Uterus (tissue), 4 donors: ENCODE data around the gene PLCXD3. TPM values are rescaled to one million over a fixed set of nuclear protein-coding genes. Genes with fewer than 3 reads are reported as not detected.

Experiments used
- DNase-seq, 2 donors: peaks; one replicate each; pipeline ENCODE4 v3.0.0-alpha.2; 2019 to 2020
- H3K27ac ChIP-seq, 2 donors: fragments of 200-600 bp; sonication (generic); 1 replicate in 1 of 2; 2 replicates in 1 of 2; pipeline ENCODE4 v1.5.1; 2016 to 2018
- H3K27me3 ChIP-seq, 2 donors: fragments of 200-600 bp; sonication (generic); one replicate each; pipeline ENCODE4 v1.5.1; 2018 to 2019; ENCODE audit warnings: control low read depth in 1 of 2
- H3K36me3 ChIP-seq, 2 donors: fragments of 200-600 bp; sonication (generic); one replicate each; pipeline ENCODE4 v1.5.1; 2019; ENCODE audit warnings: control low read depth in 1 of 2
- H3K4me1 ChIP-seq, 2 donors: fragments of 200-600 bp; sonication (generic); one replicate each; pipeline ENCODE4 v1.5.1; 2018 to 2019; ENCODE audit warnings: control low read depth in 1 of 2
- H3K4me3 ChIP-seq, 2 donors: fragments of 200-600 bp; sonication (generic); 1 replicate in 1 of 2; 2 replicates in 1 of 2; pipeline ENCODE4 v1.5.1; 2018 to 2019; ENCODE audit warnings: mild to moderate bottlenecking in 1 of 2
- H3K9me3 ChIP-seq, 2 donors: fragments of 200-600 bp; sonication (generic); one replicate each; pipeline ENCODE4 v1.5.1; 2019; ENCODE audit warnings: control low read depth in 1 of 2
- POLR2A ChIP-seq, 2 donors: fragments of 450-650 bp; IDR thresholded peaks; one replicate each; pipeline ENCODE4 v1.6.1; 2016; ENCODE audit warnings: antibody characterized with exemption in 2 of 2, mild to moderate bottlenecking in 1 of 2, moderate library complexity in 1 of 2
- intact Hi-C: fragments of 100-400 bp; cut with DNase I; formaldehyde crosslinking; loops from one replicate; pipeline ENCODE4 v1.15.1; 2023; ENCODE audit warnings: low total_unique reads
- total RNA-seq, 4 donors: library from RNA; depleted of rRNA in 3 of 4; stranded (reverse); fragments of >200 nt in 3 of 4; gene quantifications; one replicate each; pipeline versions ENCODE4 v1.1.0 to v1.2.4, GENCODE V29; 2014 to 2023
- TF ChIP-seq, protein P1 (sequence below), 4 experiments: fragments of 200-600 bp in 2 of 4; fragments of 450-650 bp in 2 of 4; sonication (generic) in 2 of 4; IDR thresholded peaks; one replicate each; pipeline ENCODE4 v1.5.1; 2016 to 2019; ENCODE audit warnings: antibody characterized with exemption in 4 of 4, mild to moderate bottlenecking in 2 of 4, moderate library complexity in 1 of 4
- donor health status: DM: yes; HTN: yes; CAD: no.

PLCXD3 gene
- total RNA-seq, 4 donors from 2014 or later, result 0.55 to 13.2 (median 7.5) TPM

DNA sequence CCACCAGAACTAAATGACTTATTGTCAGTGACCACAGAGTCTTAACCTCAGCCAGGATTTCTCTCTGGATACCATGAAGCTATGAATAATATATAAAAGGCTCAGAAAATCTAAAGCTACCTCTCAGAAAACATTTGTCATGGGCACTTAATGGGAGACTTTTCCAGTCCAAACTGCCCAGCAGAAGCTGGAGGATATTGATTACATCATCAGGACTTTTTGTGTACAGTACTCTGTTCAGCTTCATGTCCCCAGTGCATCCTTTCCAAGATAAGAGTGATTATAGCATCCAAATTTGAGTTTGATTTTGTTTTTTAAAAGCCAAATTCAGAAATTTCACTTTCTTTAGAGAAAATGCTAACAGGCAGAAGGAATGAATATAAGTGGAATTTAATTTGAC lies 173.2 kb downstream of the PLCXD3 start:
- H3K36me3 ChIP-seq, result no peaks in the 10 kb centered on the region
- H3K27ac ChIP-seq, result no peak overlapping the region
- no peaks in the 10 kb centered on the region for H3K9me3 ChIP-seq
- intact Hi-C loops, result no loop called here
- peaks cover 0 to 10% of the 10 kb centered on the region in 2 donors for H3K4me1 ChIP-seq
- no peaks in the 10 kb centered on the region for H3K27me3 ChIP-seq
- DNase-seq, result no peak
- no peak overlapping the region for H3K4me3 ChIP-seq
- TF ChIP-seq, protein P1, sequence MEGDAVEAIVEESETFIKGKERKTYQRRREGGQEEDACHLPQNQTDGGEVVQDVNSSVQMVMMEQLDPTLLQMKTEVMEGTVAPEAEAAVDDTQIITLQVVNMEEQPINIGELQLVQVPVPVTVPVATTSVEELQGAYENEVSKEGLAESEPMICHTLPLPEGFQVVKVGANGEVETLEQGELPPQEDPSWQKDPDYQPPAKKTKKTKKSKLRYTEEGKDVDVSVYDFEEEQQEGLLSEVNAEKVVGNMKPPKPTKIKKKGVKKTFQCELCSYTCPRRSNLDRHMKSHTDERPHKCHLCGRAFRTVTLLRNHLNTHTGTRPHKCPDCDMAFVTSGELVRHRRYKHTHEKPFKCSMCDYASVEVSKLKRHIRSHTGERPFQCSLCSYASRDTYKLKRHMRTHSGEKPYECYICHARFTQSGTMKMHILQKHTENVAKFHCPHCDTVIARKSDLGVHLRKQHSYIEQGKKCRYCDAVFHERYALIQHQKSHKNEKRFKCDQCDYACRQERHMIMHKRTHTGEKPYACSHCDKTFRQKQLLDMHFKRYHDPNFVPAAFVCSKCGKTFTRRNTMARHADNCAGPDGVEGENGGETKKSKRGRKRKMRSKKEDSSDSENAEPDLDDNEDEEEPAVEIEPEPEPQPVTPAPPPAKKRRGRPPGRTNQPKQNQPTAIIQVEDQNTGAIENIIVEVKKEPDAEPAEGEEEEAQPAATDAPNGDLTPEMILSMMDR (IDR thresholded peaks at IDR 0.05), result no peak
- no peak for TF ChIP-seq POLR2A (IDR thresholded peaks at IDR 0.05)

DNA sequence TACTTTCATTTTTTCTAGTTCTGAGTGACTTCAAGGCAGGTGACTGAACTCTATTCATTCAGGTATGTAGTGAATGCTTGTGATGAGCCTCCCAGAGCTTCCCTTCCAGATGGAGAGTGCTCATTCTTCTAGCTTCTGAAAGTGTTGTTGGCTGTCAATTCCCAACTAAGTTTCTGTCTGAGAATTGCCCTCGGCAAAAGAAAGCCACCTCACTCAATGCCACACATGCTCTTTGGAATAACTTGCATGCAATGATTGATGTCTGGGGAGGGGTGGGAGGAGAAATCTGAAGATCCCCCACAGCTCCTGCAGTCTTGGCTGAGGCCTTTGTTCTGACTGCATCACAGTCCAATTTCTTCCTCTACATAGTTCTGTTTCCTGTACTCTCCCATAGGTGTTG lies 173.9 kb downstream of the PLCXD3 start:
- H3K27me3 ChIP-seq, result no peaks in the 10 kb centered on the region
- intact Hi-C loops, result no loop called here
- H3K9me3 ChIP-seq, result no peaks in the 10 kb centered on the region
- DNase-seq, result no peak
- no peak overlapping the region for H3K4me3 ChIP-seq
- H3K36me3 ChIP-seq, result no peaks in the 10 kb centered on the region
- H3K27ac ChIP-seq, result no peak overlapping the region
- TF ChIP-seq, protein P1 (IDR thresholded peaks at IDR 0.05), result no peak
- no peak for TF ChIP-seq POLR2A (IDR thresholded peaks at IDR 0.05)
- H3K4me1 ChIP-seq, result peaks cover 0 to 10% of the 10 kb centered on the region in 2 donors

DNA sequence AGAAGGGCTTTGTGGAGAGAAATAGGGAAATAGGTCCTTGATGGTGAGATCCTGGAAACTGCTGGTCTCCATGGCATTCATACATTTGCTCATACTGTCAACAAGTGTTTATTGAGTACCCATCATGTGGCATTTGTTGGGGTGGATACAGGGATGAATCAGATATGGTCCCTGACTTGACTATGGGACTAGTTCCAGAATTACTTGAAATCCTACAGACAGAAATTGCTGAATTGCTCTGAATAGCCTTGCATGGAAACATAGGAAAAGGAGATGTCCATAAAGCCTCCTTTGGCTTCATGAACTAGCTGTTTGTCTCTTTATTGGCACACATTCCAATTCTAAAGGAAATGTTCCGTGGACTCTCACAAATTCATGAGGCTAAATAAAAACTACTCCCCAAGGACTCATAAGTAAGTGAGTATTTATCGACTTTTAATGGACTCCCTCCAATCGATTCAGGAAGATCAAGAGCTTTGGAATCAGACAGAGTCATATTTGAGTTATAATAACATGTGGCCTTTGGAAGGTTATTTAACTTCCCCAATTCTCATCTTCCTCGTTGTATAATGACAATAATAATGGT lies 174.7 kb downstream of the PLCXD3 start:
- TF ChIP-seq, protein P1 (IDR thresholded peaks at IDR 0.05), result no peak
- TF ChIP-seq POLR2A (IDR thresholded peaks at IDR 0.05), result no peak
- Histone ChIP-seq H3K27ac (no peak overlapping the region), H3K4me1 (peaks cover 0 to 10% of the 10 kb centered on the region in 2 donors), H3K4me3 (no peak overlapping the region), H3K27me3 (no peaks in the 10 kb centered on the region), H3K9me3 (no peaks in the 10 kb centered on the region), H3K36me3 (no peaks in the 10 kb centered on the region)
- DNase-seq, result no peak
- intact Hi-C loops, result no loop called here

DNA sequence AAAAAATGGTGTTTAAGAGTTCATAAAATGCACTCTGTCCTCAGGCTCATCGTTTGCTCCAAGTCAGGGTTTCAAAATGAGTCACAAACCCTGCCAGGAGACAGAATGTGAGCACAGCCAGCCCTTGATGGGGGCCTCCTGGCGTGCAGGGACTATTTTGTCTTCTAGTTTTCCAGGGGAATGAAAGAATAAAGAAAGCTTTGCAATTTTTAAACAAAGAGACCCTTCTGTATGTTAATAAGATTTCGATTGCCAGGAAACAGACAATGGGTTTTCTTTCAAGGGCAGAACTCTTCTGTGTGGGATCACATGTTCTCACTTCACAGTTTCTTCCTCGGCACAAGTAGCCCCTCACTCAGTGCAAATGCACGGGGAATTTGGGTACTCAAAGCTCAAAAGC lies 175.6 kb downstream of the PLCXD3 start:
- intact Hi-C loops, result no loop called here
- Histone ChIP-seq H3K4me1 (peaks cover 0 to 10% of the 10 kb centered on the region in 2 donors), H3K4me3 (no peak overlapping the region), H3K27me3 (no peaks in the 10 kb centered on the region), H3K27ac (no peak overlapping the region), H3K9me3 (no peaks in the 10 kb centered on the region), H3K36me3 (no peaks in the 10 kb centered on the region)
- peak in 1 of 2 donors; percentile 20 for DNase-seq
- no peak for TF ChIP-seq POLR2A (IDR thresholded peaks at IDR 0.05)
- TF ChIP-seq, protein P1 (IDR thresholded peaks at IDR 0.05), result no peak

DNA sequence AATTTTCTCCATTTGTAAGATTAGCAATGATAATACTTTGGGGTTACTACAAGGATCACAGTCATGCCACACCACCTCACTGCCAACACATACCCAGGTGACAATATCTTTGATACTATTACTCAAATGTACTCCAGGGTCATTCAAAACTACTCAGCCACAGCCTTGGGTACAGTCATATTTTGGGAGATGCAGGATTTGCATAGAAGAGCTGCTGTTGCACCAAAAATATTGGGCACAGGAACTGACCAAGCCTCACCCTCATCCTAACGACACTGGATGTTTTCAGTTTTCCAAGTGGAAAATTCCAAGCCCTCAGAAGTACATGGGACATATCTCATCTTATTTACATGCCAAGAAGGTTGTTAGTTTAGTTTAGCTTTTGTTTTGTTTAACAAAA lies 176.2 kb downstream of the PLCXD3 start:
- no peaks in the 10 kb centered on the region for H3K9me3 ChIP-seq
- H3K4me3 ChIP-seq, result no peak overlapping the region
- no peaks in the 10 kb centered on the region for H3K36me3 ChIP-seq
- no peak for TF ChIP-seq POLR2A (IDR thresholded peaks at IDR 0.05)
- TF ChIP-seq, protein P1 (IDR thresholded peaks at IDR 0.05), result no peak
- H3K27me3 ChIP-seq, result no peaks in the 10 kb centered on the region
- no peak for DNase-seq
- intact Hi-C loops, result no loop called here
- H3K4me1 ChIP-seq, result peaks cover 0 to 10% of the 10 kb centered on the region in 2 donors
- no peak overlapping the region for H3K27ac ChIP-seq
